ENCODE results near the gene SH3BP5L. TPM values are rescaled to one million over a fixed set of nuclear protein-coding genes. Genes with fewer than 3 reads are reported as not detected.

SH3BP5L gene
- total RNA-seq, 4 donors from 2014 or later = 16.8 to 24.6 (median 21.7) TPM

- H3K27me3 ChIP-seq = no peaks in the 10 kb centered on the region
- H3K36me3 ChIP-seq = peaks cover 5 to 84% (median 29%) of the 10 kb centered on the region in 3 donors
- WGBS, 2 donors = 87 to 91% methylated on average over 12 to 13 of the region's 13 CpGs
- TF ChIP-seq CTCF (IDR thresholded peaks at IDR 0.05) = no peak
- TF ChIP-seq POLR2A (IDR thresholded peaks at IDR 0.05) = no peak
- no peak for TF ChIP-seq EP300 (IDR thresholded peaks at IDR 0.05)
- no peaks in the 10 kb centered on the region for H3K9me3 ChIP-seq
- H3K27ac ChIP-seq = no peak overlapping the region
- H3K4me1 ChIP-seq = peaks cover 0 to 41% (median 2%) of the 10 kb centered on the region in 4 donors
- H3K4me3 ChIP-seq = no peak overlapping the region
- no peak for DNase-seq (ENCODE audit: low spot score in 2 of 2)
Observed at GRCh38 chr1:248816042-248816851, 9.5 kb downstream of the SH3BP5L start.

- TF ChIP-seq CTCF (IDR thresholded peaks at IDR 0.05) (no peak), EP300 (IDR thresholded peaks at IDR 0.05) (no peak), POLR2A (IDR thresholded peaks at IDR 0.05) (no peak)
- no peak overlapping the region for H3K27ac ChIP-seq
- H3K4me1 ChIP-seq = peaks cover 0 to 41% (median 5%) of the 10 kb centered on the region in 4 donors
- no peaks in the 10 kb centered on the region for H3K27me3 ChIP-seq
- no peak overlapping the region for H3K4me3 ChIP-seq
- H3K36me3 ChIP-seq = peaks cover 5 to 81% (median 29%) of the 10 kb centered on the region in 3 donors
- DNase-seq (ENCODE audit: low spot score in 2 of 2) = no peak
- WGBS, 2 donors = 84 to 91% methylated on average over 10 of the region's 10 CpGs
- no peaks in the 10 kb centered on the region for H3K9me3 ChIP-seq
Observed at GRCh38 chr1:248815407-248816034, 10.2 kb downstream of the SH3BP5L start.

GRCh38 chr1:248814351-248814750, 11.4 kb downstream of the SH3BP5L start:
- H3K36me3 ChIP-seq = peaks cover 5 to 75% (median 29%) of the 10 kb centered on the region in 3 donors
- TF ChIP-seq POLR2A (IDR thresholded peaks at IDR 0.05) (no peak), EP300 (IDR thresholded peaks at IDR 0.05) (no peak)

GRCh38 chr1:248813546-248813945, 12.2 kb downstream of the SH3BP5L start:
- peaks cover 5 to 72% (median 29%) of the 10 kb centered on the region in 3 donors for H3K36me3 ChIP-seq
- no peak overlapping the region for H3K27ac ChIP-seq
- no peaks in the 10 kb centered on the region for H3K9me3 ChIP-seq
- H3K4me3 ChIP-seq = no peak overlapping the region
- peaks cover 0 to 37% (median 7%) of the 10 kb centered on the region in 4 donors for H3K4me1 ChIP-seq
- TF ChIP-seq POLR2A (IDR thresholded peaks at IDR 0.05) (no peak), EP300 (IDR thresholded peaks at IDR 0.05) (no peak), CTCF (IDR thresholded peaks at IDR 0.05) (no peak)
- no peak for DNase-seq (ENCODE audit: low spot score in 2 of 2)
- H3K27me3 ChIP-seq = no peaks in the 10 kb centered on the region
- WGBS, 2 donors = 91 to 97% methylated on average over 6 to 8 of the region's 8 CpGs

More at GRCh38 chr1:248814351-248814750, 11.4 kb downstream of the SH3BP5L start:
- Histone ChIP-seq H3K27me3 (no peaks in the 10 kb centered on the region), H3K27ac (no peak overlapping the region), H3K9me3 (no peaks in the 10 kb centered on the region), H3K4me1 (peaks cover 0 to 43% (median 9%) of the 10 kb centered on the region in 4 donors), H3K4me3 (no peak overlapping the region)
- no peak for DNase-seq (ENCODE audit: low spot score in 2 of 2)
- 85 to 93% methylated on average over 16 of the region's 16 CpGs for WGBS, 2 donors

- WGBS, 2 donors = 96% methylated on average over 23 of the region's 23 CpGs
- Histone ChIP-seq H3K4me1 (peaks cover 0 to 30% (median 7%) of the 10 kb centered on the region in 4 donors), H3K27me3 (no peaks in the 10 kb centered on the region), H3K36me3 (peaks cover 5 to 66% (median 29%) of the 10 kb centered on the region in 3 donors), H3K27ac (no peak overlapping the region), H3K9me3 (no peaks in the 10 kb centered on the region), H3K4me3 (no peak overlapping the region)
- DNase-seq (ENCODE audit: low spot score in 2 of 2) = no peak
- no peak for TF ChIP-seq EP300 (IDR thresholded peaks at IDR 0.05)
- no peak for TF ChIP-seq POLR2A (IDR thresholded peaks at IDR 0.05)
- no peak for TF ChIP-seq CTCF (IDR thresholded peaks at IDR 0.05)
Observed at GRCh38 chr1:248812736-248813425, 12.8 kb downstream of the SH3BP5L start.

Data from tibial nerve (tissue), 4 donors.